GM12878 (cell line): ENCODE measurements around the gene CDK17. TPM values are rescaled to one million over a fixed set of nuclear protein-coding genes. Genes with fewer than 3 reads are reported as not detected.

Experiments used
- ATAC-seq: fragments of 200-7000 bp; cut with Tn5 transposase; 3 replicates; pipeline ENCODE4 v1.9.1; 2020; ENCODE audit warnings: mild to moderate bottlenecking, moderate library complexity
- BruUV-seq: library from RNA; stranded (reverse); fragments of 400-500 nt; replicated peaks from 2 replicates; lab custom pipeline; 2021; lab: Mats Ljungman, UMichigan
- CTCF ChIA-PET: fragments of 300-600 bp; sonication (Branson Sonifier 250); formaldehyde crosslinking; extraction: SDS; loops from one replicate; lab custom pipeline; 2021; ENCODE audit warnings: inconsistent platforms; lab: Yijun Ruan, JAX
- POLR2A ChIA-PET: fragments of 350-600 bp; formaldehyde crosslinking; extraction: SDS; loops from one replicate; lab custom pipeline; 2021; ENCODE audit warnings: inconsistent platforms; lab: Charles Lee
- RAD21 ChIA-PET: fragments of 300-600 bp; sonication (Branson Sonifier 250); formaldehyde crosslinking; loops from one replicate; lab custom pipeline; 2023; ENCODE audit warnings: antibody characterized with exemption; ENCODE audit not compliant: unreplicated experiment; lab: Charles Lee
- SMC1A ChIA-PET: fragments of 300-600 bp; sonication (Branson Sonifier 250); formaldehyde crosslinking; loops from one replicate; lab custom pipeline; 2023; ENCODE audit not compliant: unreplicated experiment, uncharacterized antibody; lab: Charles Lee
- DNase-seq: peaks from one replicate; pipeline ENCODE4 v3.0.0-alpha.2; 2011; ENCODE audit warnings: low read depth, low spot score
- FAIRE-seq: peaks from 3 replicates; lab custom pipeline; 2011; peaks lifted over from hg19 to GRCh38; lab: Jason Lieb, UNC
- H2AFZ ChIP-seq: 2 replicates; pipeline ENCODE4 v1.6.0; 2011; ENCODE audit warnings: low read depth, low read length, control low read depth; ENCODE audit not compliant: control insufficient read depth
- H3K27ac ChIP-seq: 2 replicates; pipeline ENCODE4 v1.5.1; 2011; ENCODE audit warnings: control low read depth; ENCODE audit not compliant: control insufficient read depth, insufficient read depth
- H3K27me3 ChIP-seq, 2 experiments: replicated peaks in 1 of 2; 2 replicates each; pipeline versions ENCODE4 v1.6.0 to v1.6.1; 2011; ENCODE audit warnings: low read length in 1 of 2; ENCODE audit not compliant: control insufficient read depth in 2 of 2, insufficient read depth in 2 of 2
- H3K36me3 ChIP-seq, 2 experiments: 2 replicates each; pipeline ENCODE4 v1.5.1; 2011; ENCODE audit warnings: low read length in 1 of 2; ENCODE audit not compliant: control insufficient read depth in 2 of 2, insufficient read depth in 2 of 2
- H3K4me1 ChIP-seq: 2 replicates; pipeline ENCODE4 v1.6.1; 2011; ENCODE audit warnings: mild to moderate bottlenecking, low read length, moderate library complexity, mixed read lengths; ENCODE audit not compliant: control insufficient read depth, insufficient read depth
- H3K4me2 ChIP-seq: 2 replicates; pipeline ENCODE4 v1.6.0; 2011; ENCODE audit warnings: control low read depth; ENCODE audit not compliant: control insufficient read depth, insufficient read depth
- H3K4me3 ChIP-seq: fragments of 200-600 bp; sonication (generic); 2 replicates; pipeline ENCODE4 v1.5.1; 2016
- H3K79me2 ChIP-seq: 2 replicates; pipeline ENCODE4 v1.6.0; 2011; ENCODE audit warnings: low read length; ENCODE audit not compliant: control insufficient read depth, insufficient read depth
- H3K9ac ChIP-seq: 2 replicates; pipeline ENCODE4 v1.8.0; 2011; ENCODE audit warnings: low read length, control low read depth, mixed read lengths; ENCODE audit not compliant: control insufficient read depth, insufficient read depth
- H3K9me3 ChIP-seq: replicated peaks from 3 replicates; pipeline ENCODE4 v1.5.1; 2011; ENCODE audit warnings: mild to moderate bottlenecking, low read length; ENCODE audit not compliant: control insufficient read depth, insufficient read depth
- H4K20me1 ChIP-seq: 2 replicates; pipeline ENCODE4 v1.6.0; 2011; ENCODE audit not compliant: control insufficient read depth, insufficient read depth
- BHLHE40 ChIP-seq, 2 experiments: fragments of 450-650 bp in 1 of 2; IDR thresholded peaks; 2 replicates each; pipeline ENCODE4 v1.6.1; 2011 to 2017; ENCODE audit warnings: low read depth in 2 of 2, borderline replicate concordance in 1 of 2, improper control_type of control experiment in 1 of 2, low read length in 1 of 2, mild to moderate bottlenecking in 1 of 2
- ESRRA ChIP-seq: IDR thresholded peaks from 2 replicates; pipeline ENCODE4 v1.6.1; 2012; ENCODE audit warnings: mild to moderate bottlenecking, low read length, improper control_type of control experiment
- IKZF2 ChIP-seq, 2 experiments: fragments of 450-650 bp; IDR thresholded peaks; 2 replicates each; pipeline ENCODE4 v1.6.1; 2017; ENCODE audit warnings: mild to moderate bottlenecking in 2 of 2, moderate library complexity in 2 of 2
- NRF1 ChIP-seq: conservative IDR thresholded peaks from 2 replicates; pipeline ENCODE4 v1.6.1; 2011; ENCODE audit warnings: mild to moderate bottlenecking, low read depth, low read length, improper control_type of control experiment
- POLR2AphosphoS2 ChIP-seq: IDR thresholded peaks from 2 replicates; pipeline ENCODE4 v1.6.1; 2011; ENCODE audit warnings: low read depth, mild to moderate bottlenecking, low read length, improper control_type of control experiment, moderate library complexity
- SMAD1 ChIP-seq: fragments of 450-650 bp; IDR thresholded peaks from 2 replicates; pipeline ENCODE4 v1.6.1; 2018; ENCODE audit warnings: mild to moderate bottlenecking, low read depth; ENCODE audit not compliant: partially characterized antibody
- WGBS: methylation state at CpG from one replicate; pipeline ENCODE4 v1.1.6; 2016; ENCODE audit warnings: low lambda C conversion rate; ENCODE audit not compliant: insufficient replicate concordance, insufficient coverage; ENCODE audit errors: missing lambda C conversion rate; 5-methylcytosine and 5-hydroxymethylcytosine counted together
- in situ Hi-C: fragments of 300-500 bp; cut with MboI; formaldehyde crosslinking; loops from 9 replicates; pipeline ENCODE4 v1.14.3; 2018; ENCODE audit warnings: mixed read lengths
- intact Hi-C: fragments of 100-400 bp; cut with micrococcal nuclease; formaldehyde crosslinking; loops from one replicate; pipeline ENCODE4 v1.14.2; 2022; ENCODE audit not compliant: unreplicated experiment
- polyA plus RNA-seq, 11 experiments: library from polyadenylated mRNA; depleted of rRNA in 4 of 11; unstranded in 6 of 11; stranded (reverse) in 5 of 11; fragments of >200 nt; fragmentation: Nextera tagmentation in 4 of 11; fragmentation: Illumina TruSeq in 1 of 11; extraction: Ambion mirVana in 4 of 11; extraction: Trizol in 1 of 11; gene quantifications; 1 replicate in 1 of 11; 2 replicates in 10 of 11; pipeline versions ENCODE4 v1.2.1 to v1.2.3, GENCODE V29; 2011 to 2016; ENCODE audit warnings: inconsistent platforms in 2 of 11, missing spikeins in 2 of 11, low read depth in 1 of 11
- total RNA-seq, 4 experiments: library from RNA; depleted of rRNA in 3 of 4; stranded (reverse); fragments of >200 nt in 3 of 4; fragmentation: Illumina TruSeq in 1 of 4; extraction: Trizol in 1 of 4; gene quantifications; 2 replicates each; pipeline versions ENCODE4 v1.2.1 to v1.2.3, GENCODE V29; 2013 to 2021

CDK17 gene
- total and polyA plus RNA-seq, 10 of the 15 experiments (the other 5 are each of a cell fraction or from before 2014, with no cell fraction given): 5.6 to 45.6 (median 18.3) TPM

GRCh38 chr12:96238336-96239047, 161.7 kb downstream of the CDK17 start:
- peaks cover 0 to 2% of the 10 kb centered on the region in 2 experiments; a peak in 2 of 4 replicates for H3K36me3 ChIP-seq
- no peak overlapping the region for H3K9ac ChIP-seq
- H3K4me1 ChIP-seq: no peaks in the 10 kb centered on the region
- ChIA-PET SMC1A (interaction anchor here (0.7 to 1.1 kb wide), 2 partner anchors 15 to 20 kb away, joined by 3 to 4 read pairs; no protein-coding TSS in a partner anchor), CTCF (interaction anchor here (0.9 to 1.4 kb wide), 2 partner anchors 23 to 159 kb away, joined by 3 to 5 read pairs; no protein-coding TSS in a partner anchor), POLR2A (no interaction called here)
- H3K4me3 ChIP-seq: no peak overlapping the region
- no peaks in the 10 kb centered on the region for H3K9me3 ChIP-seq
- intact Hi-C loops (no loop called here), in situ Hi-C loops (no loop called here)
- no peak overlapping the region for H2AFZ ChIP-seq
- no peaks in the 10 kb centered on the region for H3K79me2 ChIP-seq
- no TSS peak for BruUV-seq
- no peak overlapping the region for H3K27ac ChIP-seq
- FAIRE-seq: no peak
- WGBS: 76% methylated on average over 13 of the region's 13 CpGs
- no peak for TF ChIP-seq NRF1
- TF ChIP-seq ESRRA: no peak
- TF ChIP-seq BHLHE40 (IDR thresholded peaks at IDR 0.05; ENCODE audit: borderline replicate concordance in 1 of 2, low read depth in 2 of 2, low read length in 1 of 2): no peak
- TF ChIP-seq IKZF2 (IDR thresholded peaks at IDR 0.05): no peak
- TF ChIP-seq POLR2AphosphoS2: no peak
- TF ChIP-seq SMAD1: no peak
- TF ChIP-seq, all 136 proteins: peak for 0
- RAD21 ChIA-PET: no interaction called here
- ATAC-seq (no peak), DNase-seq (no peak)
- Histone ChIP-seq H3K27me3 (no peaks in the 10 kb centered on the region), H4K20me1 (no peaks in the 10 kb centered on the region), H3K4me2 (no peak overlapping the region)
